Esophagus muscularis mucosa (tissue), 4 donors: ENCODE results near the gene GATC. TPM values are rescaled to one million over a fixed set of nuclear protein-coding genes. Genes with fewer than 3 reads are reported as not detected.

ENCODE experiments used
- DNase-seq: peaks from one replicate; pipeline ENCODE4 v3.0.0-alpha.2; 2017; ENCODE audit errors: extremely low spot score
- H3K27ac ChIP-seq, 4 donors: fragments of 200-600 bp; sonication (generic); replicated peaks in 1 of 4; 1 replicate in 3 of 4; 2 replicates in 1 of 4; pipeline ENCODE4 v1.5.1; 2016 to 2019; ENCODE audit warnings: mild to moderate bottlenecking in 1 of 4
- H3K27me3 ChIP-seq, 4 donors: fragments of 200-600 bp; sonication (generic); one replicate each; pipeline versions ENCODE4 v1.5.1 to v1.6.0; 2016 to 2019
- H3K36me3 ChIP-seq, 4 donors: fragments of 200-600 bp; sonication (generic); one replicate each; pipeline ENCODE4 v1.5.1; 2016 to 2019
- H3K4me1 ChIP-seq, 4 donors: fragments of 200-600 bp; sonication (generic); one replicate each; pipeline ENCODE4 v1.5.1; 2016 to 2019
- H3K4me3 ChIP-seq, 4 donors: fragments of 200-600 bp; sonication (generic); 1 replicate in 2 of 4; 2 replicates in 2 of 4; pipeline ENCODE4 v1.5.1; 2016 to 2019; ENCODE audit warnings: mild to moderate bottlenecking in 4 of 4, moderate library complexity in 1 of 4
- H3K9me3 ChIP-seq, 4 donors: fragments of 200-600 bp; sonication (generic); 1 replicate in 3 of 4; 2 replicates in 1 of 4; pipeline ENCODE4 v1.5.1; 2016 to 2019
- CTCF ChIP-seq, 3 experiments: fragments of 200-600 bp in 2 of 3; fragments of 450-650 bp in 1 of 3; sonication (generic) in 2 of 3; IDR thresholded peaks; one replicate each; pipeline ENCODE4 v1.5.1; 2017 to 2019; ENCODE audit warnings: antibody characterized with exemption in 3 of 3, mild to moderate bottlenecking in 2 of 3, moderate library complexity in 1 of 3
- EP300 ChIP-seq: sonication (generic); formaldehyde crosslinking; IDR thresholded peaks from one replicate; pipeline ENCODE4 v1.6.1; 2017; ENCODE audit warnings: antibody characterized with exemption
- POLR2A ChIP-seq: fragments of 450-650 bp; IDR thresholded peaks from one replicate; pipeline ENCODE4 v1.6.1; 2017; ENCODE audit warnings: antibody characterized with exemption, moderate library complexity, mild to moderate bottlenecking, low read depth
- POLR2AphosphoS5 ChIP-seq, 2 donors: sonication (generic); formaldehyde crosslinking; IDR thresholded peaks; one replicate each; pipeline ENCODE4 v1.6.1; 2017; ENCODE audit warnings: antibody characterized with exemption in 2 of 2
- WGBS: methylation state at CpG from one replicate; pipeline ENCODE4 v1.1.5; 2018; 5-methylcytosine and 5-hydroxymethylcytosine counted together
- intact Hi-C: fragments of 100-400 bp; cut with DNase I; formaldehyde crosslinking; loops from one replicate; pipeline ENCODE4 v1.15.1; 2023
- total RNA-seq, 4 donors: library from RNA; depleted of rRNA; stranded (reverse); fragments of >200 nt; gene quantifications; one replicate each; pipeline versions ENCODE4 v1.1.0 to v1.2.1, GENCODE V29; 2016

GATC gene
- total RNA-seq, 4 donors from 2014 or later = 18.5 to 24.0 (median 20.2) TPM

- TF ChIP-seq POLR2AphosphoS5 (IDR thresholded peaks at IDR 0.05) = no peak
- no peak for TF ChIP-seq CTCF (IDR thresholded peaks at IDR 0.05)
- TF ChIP-seq EP300 = no peak
- no peak for TF ChIP-seq POLR2A
- Histone ChIP-seq H3K4me1 (no peaks in the 10 kb centered on the region), H3K36me3 (peaks cover 42 to 80% (median 70%) of the 10 kb centered on the region in 4 donors), H3K27me3 (no peaks in the 10 kb centered on the region), H3K27ac (no peak overlapping the region), H3K4me3 (no peak overlapping the region), H3K9me3 (no peaks in the 10 kb centered on the region)
- intact Hi-C loops = no loop called here
- WGBS = 93% methylated on average over 7 of the region's 7 CpGs
- DNase-seq = no peak
Observed at GRCh38 chr12:120455302-120455701, 9.1 kb downstream of the GATC start.

- intact Hi-C loops = no loop called here
- no peak for DNase-seq
- Histone ChIP-seq H3K4me1 (no peaks in the 10 kb centered on the region), H3K4me3 (no peak overlapping the region), H3K27ac (no peak overlapping the region), H3K27me3 (no peaks in the 10 kb centered on the region), H3K36me3 (peaks cover 54 to 86% (median 80%) of the 10 kb centered on the region in 4 donors), H3K9me3 (no peaks in the 10 kb centered on the region)
- 82% methylated on average over 6 of the region's 6 CpGs for WGBS
- no peak for TF ChIP-seq POLR2AphosphoS5 (IDR thresholded peaks at IDR 0.05)
- TF ChIP-seq EP300 = no peak
- TF ChIP-seq POLR2A = no peak
- no peak for TF ChIP-seq CTCF (IDR thresholded peaks at IDR 0.05)
Observed at GRCh38 chr12:120457133-120457532, 10.9 kb downstream of the GATC start.

GRCh38 chr12:120460157-120460556 lies 13.9 kb downstream of the GATC start:
- no peak overlapping the region for H3K4me3 ChIP-seq
- H3K27me3 ChIP-seq = no peaks in the 10 kb centered on the region
- 78% methylated on average over 3 of the region's 3 CpGs for WGBS
- H3K9me3 ChIP-seq = no peaks in the 10 kb centered on the region
- no peak for TF ChIP-seq POLR2AphosphoS5 (IDR thresholded peaks at IDR 0.05)
- no peak for TF ChIP-seq CTCF (IDR thresholded peaks at IDR 0.05)
- no peak for TF ChIP-seq EP300
- TF ChIP-seq POLR2A = no peak
- intact Hi-C loops = no loop called here
- H3K27ac ChIP-seq = no peak overlapping the region
- DNase-seq = no peak
- no peaks in the 10 kb centered on the region for H3K4me1 ChIP-seq
- peaks cover 66 to 98% (median 95%) of the 10 kb centered on the region in 4 donors for H3K36me3 ChIP-seq

GRCh38 chr12:120462099-120462640 lies 15.9 kb downstream of the GATC start:
- Histone ChIP-seq H3K4me3 (no peak overlapping the region), H3K4me1 (peaks cover 12 to 17% (median 15%) of the 10 kb centered on the region in 4 donors), H3K27ac (no peak overlapping the region), H3K9me3 (no peaks in the 10 kb centered on the region), H3K36me3 (peaks cover 59 to 99% (median 89%) of the 10 kb centered on the region in 4 donors), H3K27me3 (no peaks in the 10 kb centered on the region)
- no peak for TF ChIP-seq POLR2A
- TF ChIP-seq EP300 = no peak
- no peak for TF ChIP-seq CTCF (IDR thresholded peaks at IDR 0.05)
- no peak for TF ChIP-seq POLR2AphosphoS5 (IDR thresholded peaks at IDR 0.05)
- intact Hi-C loops = no loop called here
- no peak for DNase-seq
- 69% methylated on average over 3 of the region's 3 CpGs for WGBS

GRCh38 chr12:120463712-120464111 lies 17.5 kb downstream of the GATC start:
- H3K9me3 ChIP-seq = no peaks in the 10 kb centered on the region
- no peaks in the 10 kb centered on the region for H3K27me3 ChIP-seq
- DNase-seq = no peak
- H3K27ac ChIP-seq = no peak overlapping the region
- H3K4me1 ChIP-seq = peaks cover 21 to 32% (median 28%) of the 10 kb centered on the region in 4 donors
- TF ChIP-seq CTCF (IDR thresholded peaks at IDR 0.05) (no peak), POLR2A (no peak), POLR2AphosphoS5 (IDR thresholded peaks at IDR 0.05) (no peak), EP300 (no peak)
- H3K4me3 ChIP-seq = no peak overlapping the region
- intact Hi-C loops = no loop called here
- 80% methylated on average over 5 of the region's 5 CpGs for WGBS
- peaks cover 47 to 89% (median 75%) of the 10 kb centered on the region in 4 donors for H3K36me3 ChIP-seq
